Natural killer cell (primary cell): ENCODE data around the gene XCR1. TPM values are rescaled to one million over a fixed set of nuclear protein-coding genes. Genes with fewer than 3 reads are reported as not detected.

Source experiments
- ATAC-seq, 3 donors: fragments of 150-1000 bp in 2 of 3; fragments of 200-7000 bp in 1 of 3; cut with Tn5 transposase; 1 replicate in 1 of 3; 2 replicates in 2 of 3; pipeline ENCODE4 v1.10.0; 2021; ENCODE audit warnings: mild to moderate bottlenecking in 2 of 3, moderate library complexity in 2 of 3
- DNase-seq, 2 donors: peaks; one replicate each; pipeline versions ENCODE4 v3.0.0 to v3.0.0-alpha.2; 2013 to 2021; ENCODE audit warnings: mixed read lengths in 1 of 2
- H3K27ac ChIP-seq: one replicate; pipeline ENCODE4 v1.5.1; 2013; ENCODE audit warnings: mild to moderate bottlenecking, low read length
- H3K27me3 ChIP-seq: one replicate; pipeline ENCODE4 v1.6.1; 2013; ENCODE audit warnings: low read length; ENCODE audit not compliant: control insufficient read depth, insufficient read depth
- H3K36me3 ChIP-seq: one replicate; pipeline ENCODE4 v1.6.1; 2013; ENCODE audit warnings: low read length; ENCODE audit not compliant: control insufficient read depth, insufficient read depth
- H3K4me1 ChIP-seq: one replicate; pipeline ENCODE4 v1.6.1; 2013; ENCODE audit warnings: low read length; ENCODE audit not compliant: control insufficient read depth, insufficient read depth
- H3K4me3 ChIP-seq: one replicate; pipeline ENCODE4 v1.5.1; 2013; ENCODE audit warnings: low read length
- H3K9me3 ChIP-seq: one replicate; pipeline ENCODE4 v1.6.1; 2013; ENCODE audit warnings: low read length; ENCODE audit not compliant: control insufficient read depth, insufficient read depth
- H3K27ac Mint-ChIP-seq, 2 donors: one replicate each; pipeline ENCODE4 v1.8.0; 2022; ENCODE audit warnings: mild to moderate bottlenecking in 2 of 2, mixed read lengths in 2 of 2, moderate library complexity in 1 of 2
- H3K27me3 Mint-ChIP-seq, 2 donors: one replicate each; pipeline ENCODE4 v1.8.0; 2022; ENCODE audit warnings: low read depth in 2 of 2, mixed read lengths in 2 of 2
- H3K36me3 Mint-ChIP-seq: one replicate; pipeline ENCODE4 v1.8.0; 2022; ENCODE audit warnings: mixed read lengths
- H3K4me1 Mint-ChIP-seq, 2 donors: one replicate each; pipeline ENCODE4 v1.8.0; 2022; ENCODE audit warnings: mixed read lengths in 2 of 2
- H3K4me3 Mint-ChIP-seq: one replicate; pipeline ENCODE4 v1.8.0; 2022; ENCODE audit warnings: mild to moderate bottlenecking, moderate library complexity, mixed read lengths
- H3K9me3 Mint-ChIP-seq, 2 donors: one replicate each; pipeline ENCODE4 v1.8.0; 2022; ENCODE audit warnings: mixed read lengths in 2 of 2
- CTCF ChIP-seq: fragments of 200-600 bp; IDR thresholded peaks from one replicate; pipeline ENCODE4 v1.8.0; 2022; ENCODE audit warnings: antibody characterized with exemption
- WGBS: methylation state at CpG from one replicate; pipeline ENCODE4 v1.1.7; 2013; ENCODE audit warnings: missing lambda C conversion rate; ENCODE audit not compliant: insufficient coverage; 5-methylcytosine and 5-hydroxymethylcytosine counted together
- intact Hi-C: fragments of 100-400 bp; cut with micrococcal nuclease; formaldehyde crosslinking; loops from one replicate; pipeline ENCODE4 v1.14.2; 2022
- total RNA-seq, 4 donors: library from RNA; stranded (reverse); fragments of 120-200 nt in 1 of 4; gene quantifications; one replicate each; pipeline versions ENCODE4 v1.2.3 to v1.2.4, GENCODE V29; 2013 to 2022

XCR1 gene
- total RNA-seq, 3 donors from 2014 or later (not counting 1 experiment from before 2014, with no cell fraction given): 0.21 TPM; not detected in 2

GRCh38 chr3:46030626-46031025, 3.3 kb upstream of the XCR1 start:
- intact Hi-C loops: no loop called here
- Histone ChIP-seq H3K4me1 (no peaks in the 10 kb centered on the region), H3K4me3 (no peak overlapping the region), H3K36me3 (no peaks in the 10 kb centered on the region), H3K9me3 (peaks cover 11% of the 10 kb centered on the region), H3K27ac (no peak overlapping the region), H3K27me3 (no peaks in the 10 kb centered on the region)
- Mint-ChIP-seq H3K36me3 (no peaks in the 10 kb centered on the region), H3K4me1 (no peaks in the 10 kb centered on the region), H3K9me3 (peaks cover 0 to 3% of the 10 kb centered on the region in 2 donors), H3K4me3 (no peak overlapping the region), H3K27me3 (peaks cover 0 to 4% of the 10 kb centered on the region in 2 donors), H3K27ac (no peak overlapping the region)
- DNase-seq (no peak), ATAC-seq (no peak)
- TF ChIP-seq CTCF: no peak
- 95% methylated on average over 6 of the region's 6 CpGs for WGBS

- no peak for ATAC-seq
- DNase-seq: no peak
- H3K4me1 ChIP-seq: no peaks in the 10 kb centered on the region
- Mint-ChIP-seq H3K4me1 (no peaks in the 10 kb centered on the region), H3K27ac (no peak overlapping the region), H3K36me3 (no peaks in the 10 kb centered on the region), H3K27me3 (peaks cover 0 to 4% of the 10 kb centered on the region in 2 donors), H3K4me3 (no peak overlapping the region), H3K9me3 (peaks cover 0 to 3% of the 10 kb centered on the region in 2 donors)
- peaks cover 11% of the 10 kb centered on the region for H3K9me3 ChIP-seq
- intact Hi-C loops: no loop called here
- no peak overlapping the region for H3K27ac ChIP-seq
- no peak overlapping the region for H3K4me3 ChIP-seq
- no peak for TF ChIP-seq CTCF
- H3K36me3 ChIP-seq: no peaks in the 10 kb centered on the region
- whole genome bisulfite sequencing: no CpG with 5 or more reads among the region's 1 CpG
- no peaks in the 10 kb centered on the region for H3K27me3 ChIP-seq
Observed at GRCh38 chr3:46029953-46030543, 2.8 kb upstream of the XCR1 start.

GRCh38 chr3:46027736-46028397, 584 bp upstream of the XCR1 start:
- Histone ChIP-seq H3K9me3 (peaks cover 11% of the 10 kb centered on the region), H3K27me3 (no peaks in the 10 kb centered on the region), H3K4me1 (no peaks in the 10 kb centered on the region), H3K36me3 (no peaks in the 10 kb centered on the region), H3K27ac (no peak overlapping the region), H3K4me3 (no peak overlapping the region)
- H3K4me3 Mint-ChIP-seq: no peak overlapping the region
- H3K27ac Mint-ChIP-seq: no peak overlapping the region
- TF ChIP-seq CTCF: no peak
- ATAC-seq: no peak
- intact Hi-C loops: no loop called here
- peaks cover 11 to 15% of the 10 kb centered on the region in 2 donors for H3K27me3 Mint-ChIP-seq
- no peaks in the 10 kb centered on the region for H3K4me1 Mint-ChIP-seq
- H3K9me3 Mint-ChIP-seq: peaks cover 0 to 3% of the 10 kb centered on the region in 2 donors
- DNase-seq: no peak
- H3K36me3 Mint-ChIP-seq: no peaks in the 10 kb centered on the region
- WGBS: 94% methylated on average over 5 of the region's 6 CpGs
